Measurements from ENCODE around the gene NCF2. TPM values are rescaled to one million over a fixed set of nuclear protein-coding genes. Genes with fewer than 3 reads are reported as not detected.

NCF2 gene
- total and polyA plus RNA-seq, 2 donors (not counting 1 experiment from before 2014, with no cell fraction given) = 0.43 to 2.6 TPM

DNA sequence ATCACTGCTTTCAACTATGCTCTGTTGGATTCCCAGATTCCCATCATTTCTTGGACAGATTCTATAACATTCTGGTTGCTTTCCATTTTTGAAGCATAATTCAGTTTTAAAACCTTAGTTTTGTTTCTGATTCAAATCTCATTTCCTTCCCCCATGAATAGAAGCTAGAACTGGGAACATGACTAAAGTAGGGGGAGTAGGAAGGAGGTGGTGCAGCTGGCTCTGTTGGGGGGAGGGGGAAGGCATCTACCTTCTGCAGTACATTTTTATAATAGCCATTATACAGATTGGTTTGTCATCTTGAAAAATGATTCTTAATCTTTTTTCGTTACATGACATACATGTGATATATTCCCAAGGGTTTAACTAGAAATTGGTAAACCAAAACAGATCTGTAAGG is 69.9 kb downstream of the NCF2 start:
- Histone ChIP-seq H2AFZ (ENCODE audit: low read length) (no peak overlapping the region), H3K4me2 (ENCODE audit: extremely low read depth, insufficient read depth, low read length) (no peak overlapping the region), H3K4me3 (replicated peaks in 1 of 4; ENCODE audit: control extremely low read depth in 1 of 4, insufficient read depth in 1 of 4, low read depth in 3 of 4, low read length in 4 of 4) (no peak overlapping the region), H4K20me1 (ENCODE audit: control insufficient read depth, extremely low read depth, insufficient read depth, low read length) (no peaks in the 10 kb centered on the region), H3K9me3 (ENCODE audit: control insufficient read depth, insufficient read depth, low read depth, low read length) (no peaks in the 10 kb centered on the region), H3K27ac (ENCODE audit: insufficient read depth, low read length) (no peak overlapping the region), H3K9ac (ENCODE audit: insufficient read depth, low read length) (no peak overlapping the region), H3K27me3 (ENCODE audit: control insufficient read depth, insufficient read depth, low read length) (no peaks in the 10 kb centered on the region), H3K79me2 (ENCODE audit: control insufficient read depth, insufficient read depth, low read length) (no peaks in the 10 kb centered on the region), H3K36me3 (ENCODE audit: control insufficient read depth, insufficient read depth, low read length) (peaks cover 8% of the 10 kb centered on the region), H3K4me1 (ENCODE audit: control insufficient read depth, extremely low read depth, insufficient read depth, low read length) (no peaks in the 10 kb centered on the region)
- DNase-seq (ENCODE audit: low read depth in 2 of 2) = no peak
- TF ChIP-seq, protein P1, sequence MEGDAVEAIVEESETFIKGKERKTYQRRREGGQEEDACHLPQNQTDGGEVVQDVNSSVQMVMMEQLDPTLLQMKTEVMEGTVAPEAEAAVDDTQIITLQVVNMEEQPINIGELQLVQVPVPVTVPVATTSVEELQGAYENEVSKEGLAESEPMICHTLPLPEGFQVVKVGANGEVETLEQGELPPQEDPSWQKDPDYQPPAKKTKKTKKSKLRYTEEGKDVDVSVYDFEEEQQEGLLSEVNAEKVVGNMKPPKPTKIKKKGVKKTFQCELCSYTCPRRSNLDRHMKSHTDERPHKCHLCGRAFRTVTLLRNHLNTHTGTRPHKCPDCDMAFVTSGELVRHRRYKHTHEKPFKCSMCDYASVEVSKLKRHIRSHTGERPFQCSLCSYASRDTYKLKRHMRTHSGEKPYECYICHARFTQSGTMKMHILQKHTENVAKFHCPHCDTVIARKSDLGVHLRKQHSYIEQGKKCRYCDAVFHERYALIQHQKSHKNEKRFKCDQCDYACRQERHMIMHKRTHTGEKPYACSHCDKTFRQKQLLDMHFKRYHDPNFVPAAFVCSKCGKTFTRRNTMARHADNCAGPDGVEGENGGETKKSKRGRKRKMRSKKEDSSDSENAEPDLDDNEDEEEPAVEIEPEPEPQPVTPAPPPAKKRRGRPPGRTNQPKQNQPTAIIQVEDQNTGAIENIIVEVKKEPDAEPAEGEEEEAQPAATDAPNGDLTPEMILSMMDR (conservative IDR thresholded peaks at IDR 0.05 in 1 of 2, IDR thresholded peaks at IDR 0.05 in 1 of 2; ENCODE audit: low read depth in 1 of 2, low read length in 2 of 2) = no peak
- TF ChIP-seq EZH2 (IDR thresholded peaks at IDR 0.05; ENCODE audit: low read length, missing control alignments) = no peak

DNA sequence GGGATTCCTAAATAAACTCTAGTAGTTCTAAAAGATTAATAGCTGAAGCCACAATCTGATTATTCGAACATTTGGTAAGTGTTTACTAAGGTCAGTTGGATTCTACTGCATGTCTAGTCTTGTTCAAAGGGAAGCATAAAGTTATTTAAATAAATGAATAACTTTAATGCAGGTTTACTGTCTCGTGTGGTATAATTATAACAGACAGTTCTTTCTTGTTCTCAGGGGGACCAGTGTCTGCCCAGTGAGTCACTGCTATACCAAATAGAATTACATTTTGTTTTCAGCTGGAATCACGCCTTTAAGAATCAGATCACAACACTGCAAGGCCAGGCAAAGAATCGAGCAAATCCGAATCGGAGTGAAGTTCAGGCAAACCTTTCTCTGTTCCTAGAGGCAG is 72.9 kb downstream of the NCF2 start:
- Histone ChIP-seq H3K4me3 (replicated peaks in 1 of 4; ENCODE audit: control extremely low read depth in 1 of 4, insufficient read depth in 1 of 4, low read depth in 3 of 4, low read length in 4 of 4) (no peak overlapping the region), H4K20me1 (ENCODE audit: control insufficient read depth, extremely low read depth, insufficient read depth, low read length) (no peaks in the 10 kb centered on the region), H3K36me3 (ENCODE audit: control insufficient read depth, insufficient read depth, low read length) (peaks cover 8% of the 10 kb centered on the region), H3K9ac (ENCODE audit: insufficient read depth, low read length) (no peak overlapping the region), H3K27ac (ENCODE audit: insufficient read depth, low read length) (no peak overlapping the region), H3K4me1 (ENCODE audit: control insufficient read depth, extremely low read depth, insufficient read depth, low read length) (peaks cover 8% of the 10 kb centered on the region), H3K79me2 (ENCODE audit: control insufficient read depth, insufficient read depth, low read length) (no peaks in the 10 kb centered on the region), H2AFZ (ENCODE audit: low read length) (no peak overlapping the region), H3K27me3 (ENCODE audit: control insufficient read depth, insufficient read depth, low read length) (no peaks in the 10 kb centered on the region), H3K9me3 (ENCODE audit: control insufficient read depth, insufficient read depth, low read depth, low read length) (no peaks in the 10 kb centered on the region), H3K4me2 (ENCODE audit: extremely low read depth, insufficient read depth, low read length) (no peak overlapping the region)
- DNase-seq (ENCODE audit: low read depth in 2 of 2) = no peak
- TF ChIP-seq, protein P1 (conservative IDR thresholded peaks at IDR 0.05 in 1 of 2, IDR thresholded peaks at IDR 0.05 in 1 of 2; ENCODE audit: low read depth in 1 of 2, low read length in 2 of 2) = no peak
- TF ChIP-seq EZH2 (IDR thresholded peaks at IDR 0.05; ENCODE audit: low read length, missing control alignments) = no peak

DNA sequence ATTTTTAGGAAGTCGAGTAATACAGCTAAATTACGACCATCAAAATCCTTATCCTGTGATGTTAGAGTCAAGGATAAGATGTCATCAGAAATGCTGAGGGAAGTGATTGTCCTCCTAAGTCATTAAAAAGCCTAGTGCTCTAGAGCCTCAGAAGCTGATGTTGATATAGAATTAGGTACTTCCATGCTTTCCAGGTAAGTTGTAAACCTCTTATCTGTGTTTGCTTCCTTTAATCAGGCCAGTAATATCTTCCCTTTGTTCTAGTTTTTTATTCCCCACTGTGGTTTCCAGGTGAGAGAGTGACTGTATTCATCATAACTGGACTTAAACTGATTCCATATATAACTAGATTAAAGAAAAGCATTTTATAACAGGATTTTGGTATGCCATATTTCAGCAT is 73.5 kb downstream of the NCF2 start:
- Histone ChIP-seq H3K36me3 (ENCODE audit: control insufficient read depth, insufficient read depth, low read length) (peaks cover 8% of the 10 kb centered on the region), H3K9ac (ENCODE audit: insufficient read depth, low read length) (no peak overlapping the region)

More for the DNA sequence above, 73.5 kb downstream of the NCF2 start:
- Histone ChIP-seq H2AFZ (ENCODE audit: low read length) (no peak overlapping the region), H3K79me2 (ENCODE audit: control insufficient read depth, insufficient read depth, low read length) (no peaks in the 10 kb centered on the region), H3K4me1 (ENCODE audit: control insufficient read depth, extremely low read depth, insufficient read depth, low read length) (peaks cover 8% of the 10 kb centered on the region), H3K4me3 (replicated peaks in 1 of 4; ENCODE audit: control extremely low read depth in 1 of 4, insufficient read depth in 1 of 4, low read depth in 3 of 4, low read length in 4 of 4) (no peak overlapping the region), H3K27me3 (ENCODE audit: control insufficient read depth, insufficient read depth, low read length) (no peaks in the 10 kb centered on the region), H3K27ac (ENCODE audit: insufficient read depth, low read length) (no peak overlapping the region), H3K9me3 (ENCODE audit: control insufficient read depth, insufficient read depth, low read depth, low read length) (no peaks in the 10 kb centered on the region), H3K4me2 (ENCODE audit: extremely low read depth, insufficient read depth, low read length) (no peak overlapping the region), H4K20me1 (ENCODE audit: control insufficient read depth, extremely low read depth, insufficient read depth, low read length) (no peaks in the 10 kb centered on the region)
- no peak for DNase-seq (ENCODE audit: low read depth in 2 of 2)
- TF ChIP-seq, protein P1 (conservative IDR thresholded peaks at IDR 0.05 in 1 of 2, IDR thresholded peaks at IDR 0.05 in 1 of 2; ENCODE audit: low read depth in 1 of 2, low read length in 2 of 2) = no peak
- TF ChIP-seq EZH2 (IDR thresholded peaks at IDR 0.05; ENCODE audit: low read length, missing control alignments) = no peak

Measured in fibroblast of lung (primary cell).